Kidney epithelial cell (primary cell): ENCODE data around the gene SRSF2. TPM values are rescaled to one million over a fixed set of nuclear protein-coding genes. Genes with fewer than 3 reads are reported as not detected.

Source experiments
- DNase-seq: peaks from one replicate; pipeline ENCODE4 v3.0.0-alpha.2; 2010; ENCODE audit warnings: low read depth
- H3K27me3 ChIP-seq: 2 replicates; pipeline ENCODE4 v1.6.0; 2011; ENCODE audit warnings: low read length; ENCODE audit not compliant: control insufficient read depth, insufficient read depth
- H3K36me3 ChIP-seq: 2 replicates; pipeline ENCODE4 v1.5.1; 2011; ENCODE audit warnings: low read length; ENCODE audit not compliant: control insufficient read depth, insufficient read depth
- H3K4me3 ChIP-seq: 2 replicates; pipeline ENCODE4 v1.5.1; 2011; ENCODE audit warnings: low read depth, mild to moderate bottlenecking, control low read depth, low read length
- CTCF ChIP-seq: IDR thresholded peaks from 2 replicates; pipeline ENCODE4 v1.5.1; 2011; ENCODE audit warnings: mild to moderate bottlenecking, moderate library complexity, low read length, control low read depth, inconsistent platforms; ENCODE audit not compliant: insufficient read depth, poor library complexity, severe bottlenecking
- total RNA-seq: library from RNA; depleted of rRNA; stranded (reverse); fragments of >200 nt; gene quantifications from 2 replicates; pipeline ENCODE4 v1.2.3, GENCODE V29; 2015

The SRSF2 gene
- total RNA-seq, 1 donor from 2014 or later, result 185 TPM

GRCh38 chr17:76736349-76737081, 616 bp downstream of the SRSF2 start:
- Histone ChIP-seq H3K27me3 (no peaks in the 10 kb centered on the region), H3K4me3 (peak overlapping the region; percentile 95), H3K36me3 (peaks cover 1% of the 10 kb centered on the region)
- TF ChIP-seq CTCF, result no peak
- DNase-seq, result no peak

GRCh38 chr17:76735586-76736348, 1.4 kb downstream of the SRSF2 start:
- no peaks in the 10 kb centered on the region for H3K27me3 ChIP-seq
- H3K36me3 ChIP-seq, result peaks cover 1% of the 10 kb centered on the region
- TF ChIP-seq CTCF, result no peak
- no peak for DNase-seq
- H3K4me3 ChIP-seq, result peak overlapping the region; percentile 95

GRCh38 chr17:76735006-76735405, 2.1 kb downstream of the SRSF2 start:
- DNase-seq, result no peak
- Histone ChIP-seq H3K4me3 (peak overlapping the region; percentile 95), H3K36me3 (peaks cover 1% of the 10 kb centered on the region), H3K27me3 (no peaks in the 10 kb centered on the region)
- no peak for TF ChIP-seq CTCF

GRCh38 chr17:76734080-76734840, 2.9 kb downstream of the SRSF2 start:
- DNase-seq, result no peak
- H3K27me3 ChIP-seq, result no peaks in the 10 kb centered on the region
- no peak for TF ChIP-seq CTCF
- H3K4me3 ChIP-seq, result peak overlapping the region; percentile 95
- peaks cover 1% of the 10 kb centered on the region for H3K36me3 ChIP-seq

- H3K4me3 ChIP-seq, result no peak overlapping the region
- DNase-seq, result no peak
Measured at GRCh38 chr17:76733618-76733957, 3.5 kb downstream of the SRSF2 start.

More at GRCh38 chr17:76733618-76733957, 3.5 kb downstream of the SRSF2 start:
- Histone ChIP-seq H3K27me3 (no peaks in the 10 kb centered on the region), H3K36me3 (peaks cover 1% of the 10 kb centered on the region)
- no peak for TF ChIP-seq CTCF
